Hematopoietic multipotent progenitor cell treated with erythropoietin and hydrocortisone succinate and interleukin-3 and kit ligand, for 6 days (in vitro differentiated cells): ENCODE measurements around the gene CHST10.
A peak's percentile ranks its signal among the peaks of the same experiment; 100 is the strongest.
"Not testable (repeated sequence)": the region's sequence is repeated elsewhere in the genome, so short reads cannot be mapped to it uniquely, and the experiment has no call there.

Experiments used
- DNase-seq: peaks from one replicate; pipeline ENCODE4 v3.0.0-alpha.2; 2015

Gene CHST10

GRCh38 chr2:100391735-100392515 is 25.5 kb downstream of the CHST10 start:
- no peak for DNase-seq

- peak; percentile 16 for DNase-seq
Measured at GRCh38 chr2:100390001-100390940, 27.2 kb downstream of the CHST10 start.

GRCh38 chr2:100388703-100389102 is 28.8 kb downstream of the CHST10 start:
- DNase-seq, result no peak

- DNase-seq, result no peak
Measured at GRCh38 chr2:100383954-100384353, 33.5 kb downstream of the CHST10 start.

DNA sequence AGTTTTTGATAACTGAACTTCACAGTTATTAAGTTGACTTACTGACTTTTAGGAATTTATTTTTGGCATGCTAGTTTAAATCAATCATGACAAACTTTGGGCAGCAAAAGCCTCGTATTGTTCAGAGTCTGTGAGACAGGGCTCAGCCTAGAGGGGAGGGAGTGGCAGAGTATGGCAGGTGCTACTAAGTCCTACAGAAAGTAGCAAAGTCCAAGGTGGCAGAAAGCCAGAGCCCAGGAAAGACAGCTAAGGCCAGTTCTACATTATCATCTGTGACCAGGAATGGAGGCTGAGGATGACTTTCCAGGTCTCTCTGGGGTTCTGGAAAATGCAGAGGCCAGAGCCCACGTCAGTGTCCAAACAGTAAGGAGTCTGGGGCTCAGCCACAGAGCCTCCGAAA is 34.2 kb downstream of the CHST10 start:
- no peak for DNase-seq

DNA sequence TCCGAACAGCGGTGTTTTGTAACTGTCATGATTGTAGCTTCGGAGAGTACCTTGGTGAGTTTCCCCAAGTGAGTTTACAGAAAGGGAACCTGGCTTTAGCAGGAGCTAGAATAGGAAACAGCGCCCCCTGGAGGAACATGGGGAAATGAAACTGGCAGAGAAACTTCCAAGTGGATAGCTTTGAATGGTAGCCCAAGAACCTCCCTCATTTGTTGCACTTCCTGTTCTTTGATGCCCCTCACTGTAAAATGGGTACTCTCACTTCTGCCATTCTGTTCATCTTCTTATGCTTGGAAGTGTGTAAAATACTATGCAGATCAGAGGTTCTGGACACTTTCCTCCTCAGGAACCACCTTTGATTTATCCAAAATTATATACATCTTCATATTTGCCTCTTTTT is 36.2 kb downstream of the CHST10 start:
- peak; percentile 90 for DNase-seq

GRCh38 chr2:100380681-100381080 is 36.8 kb downstream of the CHST10 start:
- DNase-seq, result no peak

- no peak for DNase-seq
Measured at GRCh38 chr2:100376836-100377235, 40.6 kb downstream of the CHST10 start.

DNA sequence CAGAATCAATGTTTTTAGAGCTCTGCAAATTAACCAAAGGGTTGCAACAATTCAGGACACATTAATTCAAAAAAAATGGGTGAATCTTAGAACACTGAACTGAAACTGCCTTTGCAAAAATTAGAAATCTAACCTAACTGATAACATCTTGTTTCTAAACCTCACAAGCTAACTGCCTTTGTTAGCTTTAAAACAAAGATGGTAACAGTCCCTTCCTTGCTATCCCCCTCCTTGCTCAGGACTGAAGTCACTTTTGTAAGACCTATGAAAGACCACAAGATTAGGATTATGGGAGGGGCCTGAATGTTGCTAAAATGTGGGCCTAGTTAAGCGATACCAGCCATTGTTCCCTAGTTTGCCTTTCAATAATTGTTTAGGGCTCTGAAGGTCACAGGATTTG is 50.3 kb downstream of the CHST10 start:
- peak; percentile 5 for DNase-seq

DNA sequence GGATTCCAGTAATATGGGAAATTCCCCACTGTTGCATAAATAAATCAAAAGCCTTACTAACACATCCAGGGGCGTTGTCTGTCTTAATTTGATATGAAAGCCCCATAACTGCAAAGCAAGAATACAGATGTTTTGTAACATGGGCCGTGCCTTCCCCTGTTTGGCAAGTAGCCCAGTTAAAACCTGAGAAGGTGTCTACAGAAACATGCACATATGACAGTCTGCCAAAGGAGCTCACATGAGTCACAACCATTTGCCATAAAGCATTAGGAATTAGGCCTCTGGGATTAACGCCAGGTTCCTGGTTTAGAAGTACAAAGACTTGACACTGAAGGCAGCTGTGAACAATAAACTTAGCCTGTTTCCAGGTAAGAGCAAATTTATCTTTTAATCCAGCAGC is 52.0 kb downstream of the CHST10 start:
- DNase-seq, result no peak

DNA sequence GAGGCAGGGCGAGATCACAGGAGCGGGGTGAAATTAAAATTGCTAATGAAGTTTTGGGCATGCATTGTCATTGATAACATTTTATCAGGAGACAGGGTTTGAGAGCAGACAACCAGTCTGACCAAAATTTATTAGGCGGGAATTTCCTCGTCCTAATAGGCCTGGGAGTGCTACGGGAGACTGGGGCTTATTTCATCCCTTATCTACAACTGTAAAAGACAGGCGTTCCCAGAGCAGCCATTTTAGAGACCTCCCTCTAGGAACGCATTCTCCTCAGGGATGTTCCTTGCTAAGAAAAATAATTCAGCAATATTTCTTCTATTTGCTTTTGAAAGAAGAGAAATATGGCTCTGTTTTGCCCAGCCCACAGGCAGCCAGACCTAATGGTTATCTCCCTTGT is 55.2 kb downstream of the CHST10 start:
- DNase-seq, result not testable (repeated sequence)

GRCh38 chr2:100359576-100359975 is 57.9 kb downstream of the CHST10 start:
- DNase-seq, result no peak

GRCh38 chr2:100358554-100358953 is 58.9 kb downstream of the CHST10 start:
- no peak for DNase-seq

DNA sequence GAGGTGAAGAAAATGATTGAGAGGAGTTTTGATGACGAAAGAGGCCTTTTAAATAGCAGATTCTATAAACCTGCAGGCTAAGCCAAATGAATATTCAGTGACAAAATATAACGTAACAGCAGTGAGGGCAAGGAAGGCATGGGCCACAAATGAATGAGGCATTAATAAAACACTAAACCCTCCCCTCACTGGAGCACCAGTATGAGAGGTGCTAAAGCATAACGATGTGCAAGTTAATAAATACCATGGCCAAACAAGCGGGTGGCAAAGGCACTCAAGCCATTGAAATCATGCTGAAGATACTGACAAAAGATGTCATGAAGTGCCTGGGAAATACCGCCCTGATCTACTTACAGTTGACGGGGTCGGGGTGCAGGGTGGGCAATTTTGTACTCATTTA is 64.9 kb downstream of the CHST10 start:
- DNase-seq, result no peak

- no peak for DNase-seq
Measured at GRCh38 chr2:100350661-100351185, 66.7 kb downstream of the CHST10 start.

DNA sequence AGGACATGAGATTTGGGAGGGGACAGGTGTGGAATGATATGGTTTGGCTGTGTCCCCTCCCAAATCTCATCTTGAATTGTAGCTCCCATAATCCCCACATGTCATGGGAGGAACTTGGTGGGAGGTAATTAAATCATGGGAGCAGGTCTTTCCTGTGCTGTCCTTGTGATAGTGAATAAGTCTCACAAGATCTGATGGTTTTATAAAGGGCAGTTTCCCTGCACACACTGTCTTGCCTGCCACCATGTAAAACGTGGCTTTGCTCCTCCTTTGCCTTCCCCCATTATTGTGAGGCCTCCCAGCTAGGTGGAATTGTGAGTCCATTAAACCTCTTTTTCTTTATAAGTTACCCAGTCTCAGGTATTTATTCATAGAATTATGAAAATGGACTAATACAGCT is 72.3 kb downstream of the CHST10 start:
- not testable (repeated sequence) for DNase-seq

DNA sequence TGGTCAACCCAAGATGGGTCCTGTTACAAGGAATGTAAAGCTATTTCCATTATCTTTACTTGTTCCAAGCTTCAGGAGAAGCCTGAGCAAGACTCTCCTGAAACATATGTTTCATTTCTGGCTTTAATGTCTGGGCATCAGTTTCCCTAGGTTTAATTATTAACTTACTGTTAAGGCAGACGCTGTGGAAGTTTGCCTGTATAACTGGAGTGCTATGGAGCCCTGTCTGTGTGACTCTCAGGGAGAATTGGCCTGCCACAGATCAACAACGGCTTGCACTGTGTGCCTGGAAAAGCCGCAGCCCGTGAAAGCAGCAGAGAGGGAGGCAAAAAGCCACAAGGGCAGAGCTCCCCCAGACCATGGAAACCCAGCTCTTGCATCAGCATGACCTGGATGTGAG is 73.0 kb downstream of the CHST10 start:
- no peak for DNase-seq

DNA sequence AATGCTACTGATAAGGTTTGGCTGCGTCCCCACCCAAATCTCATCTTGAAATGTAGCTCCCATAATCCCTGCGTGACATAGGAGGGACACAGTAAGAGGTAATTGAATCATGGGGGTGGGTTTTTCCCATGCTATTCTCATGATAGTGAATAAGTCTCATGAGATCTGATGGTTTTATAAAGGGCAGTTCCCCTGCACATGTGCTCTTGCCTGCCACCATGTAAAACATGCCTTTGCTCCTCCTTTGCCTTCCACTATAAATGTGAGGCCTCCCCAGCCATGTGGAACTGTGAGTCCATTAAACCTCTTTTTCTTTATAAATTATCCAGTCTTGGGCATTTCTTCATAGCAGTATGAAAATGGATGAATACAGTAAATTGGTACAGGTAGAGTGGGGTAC is 75.0 kb downstream of the CHST10 start:
- not testable (repeated sequence) for DNase-seq
